ENCODE results near the gene NR1D1.

GRCh38 chr17:40139566-40140058 is 39.2 kb upstream of the NR1D1 start:
- TF ChIP-seq ZNF8 (CRISPR knock-in tag; IDR thresholded peaks at IDR 0.05) = no peak
- no peak for TF ChIP-seq RARB (CRISPR knock-in tag; IDR thresholded peaks at IDR 0.05)
- no peak for TF ChIP-seq CREB5 (CRISPR knock-in tag; IDR thresholded peaks at IDR 0.05; ENCODE audit: low read depth)
- no peak for TF ChIP-seq CSRNP3 (CRISPR knock-in tag; IDR thresholded peaks at IDR 0.05)
- no peak for TF ChIP-seq PATZ1 (CRISPR knock-in tag; IDR thresholded peaks at IDR 0.05; ENCODE audit: borderline replicate concordance)
- TF ChIP-seq BACH2 (CRISPR knock-in tag; IDR thresholded peaks at IDR 0.05; ENCODE audit: borderline replicate concordance) = no peak
- no peak for TF ChIP-seq OSR1 (CRISPR knock-in tag; IDR thresholded peaks at IDR 0.05)
- no peak for TF ChIP-seq ARNTL (CRISPR knock-in tag; IDR thresholded peaks at IDR 0.05; ENCODE audit: borderline replicate concordance, low read depth)
- TF ChIP-seq GLIS3 (CRISPR knock-in tag; IDR thresholded peaks at IDR 0.05) = no peak
- TF ChIP-seq PPARA (CRISPR knock-in tag; IDR thresholded peaks at IDR 0.05; ENCODE audit: borderline replicate concordance) = no peak
- no peak for TF ChIP-seq TSHZ2 (CRISPR knock-in tag; IDR thresholded peaks at IDR 0.05)
- no peak for TF ChIP-seq ZFP30 (CRISPR knock-in tag; IDR thresholded peaks at IDR 0.05)
- TF ChIP-seq ISL1 (CRISPR knock-in tag; IDR thresholded peaks at IDR 0.05) = no peak
